CD14-positive monocyte (primary cell): ENCODE results near the gene RILPL1. TPM values are rescaled to one million over a fixed set of nuclear protein-coding genes. Genes with fewer than 3 reads are reported as not detected.

Source experiments
- DNase-seq, 3 donors: peaks; one replicate each; pipeline ENCODE4 v3.0.0-alpha.2; 2011 to 2022
- H2AFZ ChIP-seq: 2 replicates; pipeline ENCODE4 v1.6.0; 2012; ENCODE audit warnings: mild to moderate bottlenecking, low read depth, low read length, inconsistent platforms; ENCODE audit not compliant: insufficient read depth, poor library complexity, severe bottlenecking
- H3K27ac ChIP-seq, 2 donors: 1 replicate in 1 of 2; 2 replicates in 1 of 2; pipeline ENCODE4 v1.5.1; 2012 to 2013; ENCODE audit warnings: low read length in 2 of 2, control low read depth in 1 of 2, inconsistent platforms in 1 of 2, low read depth in 1 of 2, mild to moderate bottlenecking in 1 of 2
- H3K27me3 ChIP-seq, 2 donors: one replicate each; pipeline versions ENCODE4 v1.6.0 to v1.6.1; 2011 to 2013; ENCODE audit warnings: low read length in 2 of 2; ENCODE audit not compliant: control insufficient read depth in 2 of 2, insufficient read depth in 2 of 2
- H3K36me3 ChIP-seq, 2 donors: replicated peaks in 1 of 2; 1 replicate in 1 of 2; 2 replicates in 1 of 2; pipeline versions ENCODE4 v1.5.1 to v1.6.1; 2012 to 2013; ENCODE audit warnings: low read length in 2 of 2, control low read depth in 1 of 2, inconsistent platforms in 1 of 2, mild to moderate bottlenecking in 1 of 2; ENCODE audit not compliant: insufficient read depth in 2 of 2, control insufficient read depth in 1 of 2
- H3K4me1 ChIP-seq, 2 donors: 1 replicate in 1 of 2; 2 replicates in 1 of 2; pipeline versions ENCODE4 v1.5.1 to v1.6.1; 2012 to 2013; ENCODE audit warnings: low read length in 2 of 2, control low read depth in 1 of 2, inconsistent platforms in 1 of 2, mild to moderate bottlenecking in 1 of 2, moderate library complexity in 1 of 2; ENCODE audit not compliant: insufficient read depth in 2 of 2, control insufficient read depth in 1 of 2
- H3K4me2 ChIP-seq: replicated peaks from 2 replicates; pipeline ENCODE3; 2012; ENCODE audit warnings: low read length, moderate library complexity, mild to moderate bottlenecking; ENCODE audit not compliant: poor library complexity, severe bottlenecking; ENCODE audit errors: extremely low read depth
- H3K4me3 ChIP-seq, 3 experiments: fragments of 200-600 bp in 1 of 3; sonication (generic) in 1 of 3; replicated peaks in 1 of 3; 1 replicate in 2 of 3; 2 replicates in 1 of 3; pipeline ENCODE4 v1.5.1; 2011 to 2013; ENCODE audit warnings: low read length in 3 of 3, mild to moderate bottlenecking in 3 of 3, control low read depth in 2 of 3, low read depth in 2 of 3, inconsistent platforms in 1 of 3, moderate library complexity in 1 of 3
- H3K79me2 ChIP-seq: 2 replicates; pipeline ENCODE4 v1.6.0; 2012; ENCODE audit warnings: mild to moderate bottlenecking, control low read depth, inconsistent platforms, low read length, moderate library complexity; ENCODE audit not compliant: insufficient read depth
- H3K9ac ChIP-seq: 2 replicates; pipeline ENCODE4 v1.6.0; 2017; ENCODE audit warnings: low read length, mild to moderate bottlenecking; ENCODE audit not compliant: insufficient read depth, poor library complexity, severe bottlenecking
- H3K9me3 ChIP-seq, 2 donors: replicated peaks in 1 of 2; 1 replicate in 1 of 2; 2 replicates in 1 of 2; pipeline versions ENCODE4 v1.5.1 to v1.6.1; 2012 to 2013; ENCODE audit warnings: low read length in 2 of 2, control low read depth in 1 of 2; ENCODE audit not compliant: control insufficient read depth in 1 of 2, insufficient read depth in 1 of 2
- H4K20me1 ChIP-seq: 2 replicates; pipeline ENCODE4 v1.6.0; 2012; ENCODE audit warnings: mild to moderate bottlenecking, low read length, control low read depth, moderate library complexity; ENCODE audit not compliant: insufficient read depth
- H3K27ac Mint-ChIP-seq, 7 donors: one replicate each; pipeline ENCODE4 v1.8.0; 2020; ENCODE audit warnings: mild to moderate bottlenecking in 7 of 7, mixed read lengths in 7 of 7, moderate library complexity in 6 of 7, inconsistent platforms in 2 of 7
- H3K27me3 Mint-ChIP-seq, 3 donors: one replicate each; pipeline ENCODE4 v1.8.0; 2021 to 2022; ENCODE audit warnings: low read depth in 3 of 3, mild to moderate bottlenecking in 3 of 3, mixed read lengths in 3 of 3, moderate library complexity in 3 of 3, inconsistent platforms in 1 of 3
- H3K36me3 Mint-ChIP-seq, 2 donors: one replicate each; pipeline ENCODE4 v1.8.0; 2020; ENCODE audit warnings: mixed read lengths in 2 of 2, inconsistent platforms in 1 of 2, mild to moderate bottlenecking in 1 of 2
- H3K4me1 Mint-ChIP-seq: one replicate; pipeline ENCODE4 v1.8.0; 2020; ENCODE audit warnings: mild to moderate bottlenecking, mixed read lengths
- H3K4me3 Mint-ChIP-seq, 2 donors: one replicate each; pipeline ENCODE4 v1.8.0; 2020; ENCODE audit warnings: mild to moderate bottlenecking in 2 of 2, mixed read lengths in 2 of 2, moderate library complexity in 1 of 2
- H3K9me3 Mint-ChIP-seq, 7 donors: one replicate each; pipeline ENCODE4 v1.8.0; 2020 to 2022; ENCODE audit warnings: mixed read lengths in 7 of 7, mild to moderate bottlenecking in 6 of 7, moderate library complexity in 6 of 7, inconsistent platforms in 2 of 7
- WGBS: methylation state at CpG from one replicate; pipeline ENCODE4 v1.1.5; 2013; ENCODE audit warnings: missing lambda C conversion rate; ENCODE audit not compliant: insufficient coverage; 5-methylcytosine and 5-hydroxymethylcytosine counted together
- intact Hi-C, 2 donors: fragments of 100-400 bp; cut with micrococcal nuclease; formaldehyde crosslinking; loops; one replicate each; pipeline versions ENCODE4 v1.15.0 to v1.15.1; 2023
- polyA plus RNA-seq, 3 donors: library from polyadenylated mRNA; depleted of rRNA in 1 of 3; unstranded in 2 of 3; stranded (reverse) in 1 of 3; fragments of 300-500 nt in 2 of 3; fragments of >200 nt in 1 of 3; fragmentation: Illumina TruSeq in 2 of 3; gene quantifications; 1 replicate in 2 of 3; 2 replicates in 1 of 3; pipeline ENCODE4 v1.2.3, GENCODE V29; 2012 to 2021
- TF ChIP-seq, protein P1 (sequence below): fragments of 200-600 bp; IDR thresholded peaks from one replicate; pipeline ENCODE4 v1.8.0; 2022; ENCODE audit warnings: antibody characterized with exemption, mild to moderate bottlenecking

Gene RILPL1
- polyA plus RNA-seq, 3 donors = 1.2 TPM; not detected in 2

DNA sequence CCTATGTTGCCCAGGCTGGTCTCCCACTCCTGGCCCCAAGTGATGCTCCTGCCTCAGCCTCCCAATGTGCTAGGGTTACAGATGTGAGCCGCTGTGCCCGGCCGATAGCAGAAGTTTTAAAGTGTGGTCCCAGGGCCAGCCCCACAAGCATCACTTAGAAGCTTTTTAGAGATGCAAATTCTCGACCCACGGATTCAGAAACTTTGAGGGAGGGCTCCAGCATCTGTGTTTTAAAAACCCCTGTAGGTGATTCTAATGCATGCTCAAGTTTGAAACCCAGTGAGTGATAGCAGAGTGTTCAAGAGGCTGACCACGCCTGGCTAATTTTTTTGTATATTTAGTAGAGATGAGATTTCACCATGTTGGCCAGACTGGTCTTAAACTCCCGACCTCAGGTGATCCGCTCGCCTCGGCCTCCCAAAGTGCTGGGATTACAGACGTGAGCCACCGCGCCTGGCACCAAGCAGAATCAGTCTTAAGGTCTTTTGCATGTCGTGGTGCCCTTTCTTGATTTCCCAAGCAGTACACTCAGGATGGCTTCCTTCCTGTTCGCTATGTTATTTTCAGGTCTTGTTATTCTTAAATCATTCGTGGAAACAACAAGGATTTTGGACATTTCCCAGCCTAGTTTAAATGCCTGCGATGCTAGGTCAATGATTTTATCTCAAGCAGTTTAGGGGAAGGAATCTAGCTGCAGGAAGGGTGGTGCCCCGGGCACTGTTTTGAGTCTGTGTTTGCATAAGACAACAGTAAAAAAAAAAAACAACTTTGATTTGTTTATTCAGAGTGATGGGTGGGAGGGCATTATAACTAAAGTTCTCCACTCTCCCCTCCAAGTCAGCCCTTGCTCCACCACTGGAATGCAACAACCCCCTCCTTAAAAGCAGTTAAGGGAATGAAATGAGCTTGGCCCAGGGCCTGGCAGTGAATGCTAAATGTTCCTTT is 87.9 kb downstream of the RILPL1 start:
- Histone ChIP-seq H3K9me3 (no peaks in the 10 kb centered on the region), H4K20me1 (no peaks in the 10 kb centered on the region), H3K27ac (peak overlapping the region; percentile 59 to 84), H3K9ac (peak overlapping the region; percentile 47), H3K79me2 (peaks cover 3% of the 10 kb centered on the region), H3K4me1 (peaks cover 77 to 79% of the 10 kb centered on the region in 2 donors), H3K36me3 (no peaks in the 10 kb centered on the region), H2AFZ (peak overlapping the region; percentile 74), H3K27me3 (no peaks in the 10 kb centered on the region), H3K4me2 (peak overlapping the region; percentile 73), H3K4me3 (peak overlapping the region in 2 of 3 experiments; percentile 4 to 61)
- H3K27ac Mint-ChIP-seq = peak overlapping the region; percentile 92 to 99 (median 95)
- H3K4me1 Mint-ChIP-seq = peaks cover 75% of the 10 kb centered on the region
- TF ChIP-seq, protein P1, sequence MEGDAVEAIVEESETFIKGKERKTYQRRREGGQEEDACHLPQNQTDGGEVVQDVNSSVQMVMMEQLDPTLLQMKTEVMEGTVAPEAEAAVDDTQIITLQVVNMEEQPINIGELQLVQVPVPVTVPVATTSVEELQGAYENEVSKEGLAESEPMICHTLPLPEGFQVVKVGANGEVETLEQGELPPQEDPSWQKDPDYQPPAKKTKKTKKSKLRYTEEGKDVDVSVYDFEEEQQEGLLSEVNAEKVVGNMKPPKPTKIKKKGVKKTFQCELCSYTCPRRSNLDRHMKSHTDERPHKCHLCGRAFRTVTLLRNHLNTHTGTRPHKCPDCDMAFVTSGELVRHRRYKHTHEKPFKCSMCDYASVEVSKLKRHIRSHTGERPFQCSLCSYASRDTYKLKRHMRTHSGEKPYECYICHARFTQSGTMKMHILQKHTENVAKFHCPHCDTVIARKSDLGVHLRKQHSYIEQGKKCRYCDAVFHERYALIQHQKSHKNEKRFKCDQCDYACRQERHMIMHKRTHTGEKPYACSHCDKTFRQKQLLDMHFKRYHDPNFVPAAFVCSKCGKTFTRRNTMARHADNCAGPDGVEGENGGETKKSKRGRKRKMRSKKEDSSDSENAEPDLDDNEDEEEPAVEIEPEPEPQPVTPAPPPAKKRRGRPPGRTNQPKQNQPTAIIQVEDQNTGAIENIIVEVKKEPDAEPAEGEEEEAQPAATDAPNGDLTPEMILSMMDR = no peak
- H3K9me3 Mint-ChIP-seq = peaks cover 0 to 2% (median 0%) of the 10 kb centered on the region in 7 donors
- peak in 2 of 3 donors; percentile 56 to 63 for DNase-seq
- WGBS = 35% methylated on average over 13 of the region's 18 CpGs
- intact Hi-C loops = no loop called here
- peaks cover 0 to 6% (median 0%) of the 10 kb centered on the region in 3 donors for H3K27me3 Mint-ChIP-seq
- H3K36me3 Mint-ChIP-seq = peaks cover 0 to 3% of the 10 kb centered on the region in 2 donors
- peak overlapping the region; percentile 39 to 74 for H3K4me3 Mint-ChIP-seq

- peaks cover 0 to 6% (median 0%) of the 10 kb centered on the region in 3 donors for H3K27me3 Mint-ChIP-seq
- Histone ChIP-seq H4K20me1 (no peaks in the 10 kb centered on the region), H3K9me3 (no peaks in the 10 kb centered on the region), H3K79me2 (peaks cover 3% of the 10 kb centered on the region), H3K4me2 (peak overlapping the region; percentile 36), H2AFZ (no peak overlapping the region), H3K27ac (peak overlapping the region; percentile 61 to 84), H3K27me3 (no peaks in the 10 kb centered on the region), H3K4me1 (peaks cover 69 to 73% of the 10 kb centered on the region in 2 donors), H3K36me3 (no peaks in the 10 kb centered on the region), H3K9ac (peak overlapping the region; percentile 47), H3K4me3 (peak overlapping the region in 1 of 3 experiments; percentile 11)
- peak; percentile 61 to 91 (median 87) for DNase-seq
- intact Hi-C loops = no loop called here
- TF ChIP-seq, protein P1 = no peak
- H3K36me3 Mint-ChIP-seq = peaks cover 0 to 3% of the 10 kb centered on the region in 2 donors
- H3K27ac Mint-ChIP-seq = peak overlapping the region; percentile 81 to 99 (median 95)
- no peaks in the 10 kb centered on the region for H3K9me3 Mint-ChIP-seq
- WGBS = 46% methylated on average over 4 of the region's 8 CpGs
- peaks cover 74% of the 10 kb centered on the region for H3K4me1 Mint-ChIP-seq
- H3K4me3 Mint-ChIP-seq = peak overlapping the region in 1 of 2 donors; percentile 57
Observed at GRCh38 chr12:123444092-123445026, 89.2 kb downstream of the RILPL1 start.
